ENCODE measurements around the gene MYEOV.

The MYEOV gene

GRCh38 chr11:69320756-69321741 lies 27.1 kb downstream of the MYEOV start:
- DNase-seq: no peak

- DNase-seq: no peak
Measured at GRCh38 chr11:69321877-69322361, 28.0 kb downstream of the MYEOV start.

GRCh38 chr11:69325446-69325845 lies 31.5 kb downstream of the MYEOV start:
- DNase-seq: no peak

- no peak for DNase-seq
Measured at GRCh38 chr11:69326622-69327219, 32.8 kb downstream of the MYEOV start.

- no peak for DNase-seq
Measured at GRCh38 chr11:69327741-69328191, 33.8 kb downstream of the MYEOV start.

GRCh38 chr11:69328231-69328630 lies 34.3 kb downstream of the MYEOV start:
- no peak for DNase-seq

- no peak for DNase-seq
Measured at GRCh38 chr11:69329581-69329980, 35.6 kb downstream of the MYEOV start.

GRCh38 chr11:69330330-69330729 lies 36.4 kb downstream of the MYEOV start:
- DNase-seq: no peak

- no peak for DNase-seq
Measured at GRCh38 chr11:69333149-69333710, 39.3 kb downstream of the MYEOV start.

GRCh38 chr11:69333879-69334278 lies 39.9 kb downstream of the MYEOV start:
- DNase-seq: no peak

GRCh38 chr11:69335007-69335780 lies 41.2 kb downstream of the MYEOV start:
- no peak for DNase-seq

GRCh38 chr11:69335781-69336405 lies 41.9 kb downstream of the MYEOV start:
- DNase-seq: no peak

GRCh38 chr11:69337211-69337721 lies 43.3 kb downstream of the MYEOV start:
- no peak for DNase-seq

- no peak for DNase-seq
Measured at GRCh38 chr11:69339041-69339733, 45.2 kb downstream of the MYEOV start.

- DNase-seq: no peak
Measured at GRCh38 chr11:69339983-69340565, 46.1 kb downstream of the MYEOV start.

GRCh38 chr11:69342588-69343330 lies 48.8 kb downstream of the MYEOV start:
- DNase-seq: no peak

GRCh38 chr11:69343401-69344321 lies 49.7 kb downstream of the MYEOV start:
- DNase-seq: no peak

- no peak for DNase-seq
Measured at GRCh38 chr11:69344570-69345145, 50.7 kb downstream of the MYEOV start.
